ENCODE results near the gene PCDHA9.
"Not testable (repeated sequence)": the region's sequence is repeated elsewhere in the genome, so short reads cannot be mapped to it uniquely, and the experiment has no call there.

PCDHA9 gene

GRCh38 chr5:140848139-140849102 is at the start of gene PCDHA9:
TSS of gene PCDHA9 (plus strand) at chr5:140848382. CDS start at chr5:140848496, 114 bp downstream.
- not testable (repeated sequence) for DNase-seq

- DNase-seq: no peak
Measured at GRCh38 chr5:140800816-140801493, 47.2 kb upstream of the PCDHA9 start, which contains the start of gene PCDHA3. TSS of gene PCDHA3 (plus strand) at chr5:140801057.

DNA sequence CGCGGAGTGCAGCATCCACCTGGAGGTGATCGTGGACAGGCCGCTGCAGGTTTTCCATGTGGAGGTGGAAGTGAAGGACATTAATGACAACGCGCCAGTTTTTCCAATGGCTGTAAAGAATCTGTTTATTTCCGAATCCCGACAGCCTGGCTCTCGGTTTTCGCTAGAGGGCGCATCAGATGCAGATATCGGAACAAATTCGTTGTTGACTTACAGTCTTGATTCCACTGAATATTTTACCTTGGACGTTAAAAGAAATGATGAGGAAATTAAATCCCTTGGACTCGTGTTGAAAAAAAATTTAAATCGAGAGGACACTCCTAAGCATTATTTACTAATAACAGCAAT is 46.7 kb upstream of the PCDHA9 start:
- DNase-seq: no peak

GRCh38 chr5:140802381-140802780 is 45.8 kb upstream of the PCDHA9 start:
- not testable (repeated sequence) for DNase-seq

DNA sequence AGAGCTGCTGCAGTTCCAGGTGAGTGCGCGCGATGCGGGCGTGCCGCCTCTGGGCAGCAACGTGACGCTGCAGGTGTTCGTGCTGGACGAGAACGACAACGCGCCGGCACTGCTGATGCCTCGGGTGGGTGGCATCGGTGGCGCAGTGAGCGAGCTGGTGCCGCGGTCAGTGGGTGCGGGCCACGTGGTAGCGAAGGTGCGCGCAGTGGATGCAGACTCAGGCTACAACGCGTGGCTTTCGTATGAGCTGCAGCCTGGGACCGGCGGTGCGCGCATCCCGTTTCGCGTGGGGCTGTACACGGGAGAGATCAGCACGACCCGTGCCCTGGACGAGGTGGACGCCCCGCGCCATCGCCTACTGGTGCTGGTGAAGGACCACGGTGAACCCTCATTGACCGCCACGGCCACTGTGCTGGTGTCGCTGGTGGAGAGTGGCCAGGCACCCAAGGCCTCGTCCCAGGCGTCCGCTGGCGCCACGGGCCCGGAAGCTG is 45.4 kb upstream of the PCDHA9 start:
- no peak for DNase-seq

DNA sequence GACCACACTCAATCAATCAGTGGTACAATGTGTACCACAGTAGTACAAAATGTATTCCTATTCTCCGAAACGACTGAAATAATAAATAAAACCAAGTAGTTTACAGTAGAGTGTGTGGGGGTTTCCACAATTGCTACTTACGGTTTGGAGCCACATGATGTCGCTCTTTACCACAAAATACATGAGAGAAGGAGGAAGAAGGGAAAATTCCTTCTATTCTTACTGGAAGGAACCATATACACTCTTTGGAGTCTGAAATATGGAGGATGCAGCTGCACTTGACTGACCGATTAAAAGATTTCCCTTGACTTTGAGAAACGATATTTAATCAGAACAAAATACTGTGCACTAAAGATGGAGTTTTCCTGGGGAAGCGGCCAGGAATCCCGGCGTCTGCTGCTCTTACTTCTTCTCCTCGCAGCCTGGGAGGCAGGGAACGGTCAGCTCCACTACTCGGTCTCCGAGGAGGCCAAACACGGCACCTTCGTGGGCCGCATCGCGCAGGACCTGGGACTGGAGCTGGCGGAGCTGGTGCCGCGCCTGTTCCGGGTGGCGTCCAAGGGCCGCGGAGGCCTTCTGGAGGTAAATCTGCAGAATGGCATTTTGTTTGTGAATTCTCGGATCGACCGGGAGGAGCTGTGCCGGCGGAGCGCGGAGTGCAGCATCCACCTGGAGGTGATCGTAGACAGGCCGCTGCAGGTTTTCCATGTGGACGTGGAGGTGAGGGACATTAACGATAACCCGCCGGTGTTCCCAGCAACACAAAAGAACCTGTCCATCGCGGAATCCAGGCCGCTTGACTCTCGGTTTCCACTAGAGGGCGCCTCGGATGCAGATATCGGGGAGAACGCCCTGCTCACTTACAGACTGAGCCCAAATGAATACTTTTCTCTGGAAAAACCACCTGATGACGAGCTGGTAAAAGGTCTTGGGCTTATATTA is 41.1 kb upstream of the PCDHA9 start, which contains the start of gene PCDHA4:
TSS of gene PCDHA4 (plus strand) at position 235 of the 942 bp plus-strand sequence.
- DNase-seq: no peak

DNA sequence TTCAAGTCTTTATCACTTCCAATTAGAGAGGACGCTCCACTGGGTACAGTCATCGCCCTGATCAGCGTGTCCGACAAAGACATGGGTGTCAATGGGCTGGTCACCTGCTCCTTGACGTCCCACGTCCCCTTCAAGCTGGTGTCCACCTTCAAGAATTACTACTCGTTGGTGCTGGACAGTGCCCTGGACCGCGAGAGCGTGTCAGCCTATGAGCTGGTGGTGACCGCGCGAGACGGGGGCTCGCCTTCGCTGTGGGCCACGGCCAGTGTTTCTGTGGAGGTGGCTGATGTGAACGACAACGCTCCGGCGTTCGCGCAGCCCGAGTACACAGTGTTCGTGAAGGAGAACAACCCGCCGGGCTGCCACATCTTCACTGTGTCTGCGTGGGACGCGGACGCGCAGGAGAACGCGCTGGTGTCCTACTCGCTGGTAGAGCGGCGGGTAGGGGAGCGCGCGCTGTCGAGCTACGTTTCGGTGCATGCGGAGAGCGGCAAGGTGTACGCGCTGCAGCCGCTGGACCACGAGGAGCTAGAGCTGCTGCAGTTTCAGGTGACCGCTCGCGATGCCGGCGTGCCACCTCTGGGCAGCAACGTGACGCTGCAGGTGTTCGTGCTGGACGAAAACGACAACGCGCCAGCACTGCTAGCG is 39.8 kb upstream of the PCDHA9 start:
- not testable (repeated sequence) for DNase-seq

DNA sequence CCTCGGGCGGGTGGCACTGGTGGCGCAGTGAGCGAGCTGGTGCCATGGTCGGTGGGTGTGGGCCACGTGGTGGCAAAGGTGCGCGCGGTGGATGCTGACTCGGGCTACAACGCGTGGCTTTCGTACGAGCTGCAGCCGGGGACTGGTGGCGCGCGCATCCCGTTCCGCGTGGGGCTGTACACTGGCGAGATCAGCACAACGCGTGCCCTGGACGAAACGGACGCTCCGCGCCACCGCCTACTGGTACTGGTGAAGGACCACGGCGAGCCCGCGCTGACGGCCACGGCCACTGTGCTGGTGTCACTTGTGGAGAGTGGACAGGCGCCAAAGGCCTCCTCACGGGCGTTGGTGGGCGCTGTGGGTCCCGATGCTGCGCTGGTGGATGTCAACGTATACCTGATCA is 39.3 kb upstream of the PCDHA9 start:
- no peak for DNase-seq

DNA sequence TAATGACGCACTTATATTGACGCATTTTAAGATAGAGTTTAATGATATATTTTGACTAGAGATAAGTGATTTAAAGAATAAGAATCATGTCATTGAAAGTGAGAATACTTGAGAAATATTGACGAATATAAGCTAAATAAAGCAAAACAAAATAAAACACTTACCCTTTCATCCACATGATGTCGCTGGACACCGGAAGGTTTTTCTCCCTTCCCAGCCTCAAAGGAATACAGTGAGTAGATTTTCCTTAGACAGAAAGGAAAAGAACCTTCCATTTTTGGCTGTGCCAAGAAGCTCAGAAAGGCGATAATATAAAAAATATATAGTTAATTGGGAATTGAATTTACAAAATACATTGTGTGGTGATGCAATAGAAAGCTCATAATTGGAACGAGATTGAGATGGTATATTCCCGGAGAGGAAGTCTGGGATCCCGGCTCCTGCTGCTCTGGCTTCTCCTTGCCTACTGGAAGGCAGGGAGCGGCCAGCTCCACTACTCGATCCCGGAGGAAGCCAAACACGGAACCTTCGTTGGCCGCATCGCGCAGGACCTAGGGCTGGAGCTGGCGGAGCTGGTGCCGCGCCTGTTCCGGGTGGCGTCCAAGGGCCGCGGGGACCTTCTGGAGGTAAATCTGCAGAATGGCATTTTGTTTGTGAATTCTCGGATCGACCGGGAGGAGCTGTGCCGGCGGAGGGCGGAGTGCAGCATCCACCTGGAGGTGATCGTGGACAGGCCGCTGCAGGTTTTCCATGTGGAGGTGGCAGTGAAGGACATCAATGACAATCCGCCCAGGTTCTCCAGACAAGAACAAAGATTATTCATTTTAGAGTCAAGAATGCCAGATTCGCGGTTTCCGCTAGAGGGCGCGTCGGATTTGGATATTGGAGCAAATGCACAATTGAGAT is 26.6 kb upstream of the PCDHA9 start, which contains the start of gene PCDHA5:
TSS of gene PCDHA5 (plus strand) at position 239 of the 906 bp plus-strand sequence.
- no peak for DNase-seq

DNA sequence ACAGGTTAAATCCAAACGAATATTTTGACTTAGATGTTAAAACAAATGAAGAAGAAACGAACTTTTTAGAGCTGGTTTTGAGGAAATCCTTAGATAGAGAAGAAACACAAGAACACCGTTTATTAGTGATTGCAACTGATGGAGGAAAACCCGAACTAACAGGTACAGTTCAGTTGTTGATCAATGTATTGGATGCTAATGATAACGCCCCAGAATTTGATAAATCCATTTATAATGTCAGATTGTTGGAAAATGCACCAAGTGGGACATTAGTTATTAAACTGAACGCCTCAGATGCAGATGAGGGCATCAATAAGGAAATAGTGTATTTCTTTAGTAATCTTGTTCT is 25.9 kb upstream of the PCDHA9 start:
- no peak for DNase-seq

DNA sequence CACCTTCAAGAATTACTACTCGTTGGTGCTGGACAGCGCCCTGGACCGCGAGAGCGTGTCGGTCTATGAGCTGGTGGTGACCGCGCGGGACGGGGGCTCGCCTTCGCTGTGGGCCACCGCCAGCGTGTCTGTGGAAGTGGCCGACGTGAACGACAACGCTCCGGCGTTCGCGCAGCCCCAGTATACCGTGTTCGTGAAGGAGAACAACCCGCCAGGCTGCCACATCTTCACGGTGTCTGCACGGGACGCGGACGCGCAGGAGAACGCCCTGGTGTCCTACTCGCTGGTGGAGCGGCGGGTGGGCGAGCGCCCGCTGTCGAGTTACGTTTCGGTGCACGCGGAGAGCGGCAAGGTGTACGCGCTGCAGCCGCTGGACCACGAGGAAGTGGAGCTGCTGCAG is 25.2 kb upstream of the PCDHA9 start:
- DNase-seq: not testable (repeated sequence)

- no peak for DNase-seq
Measured at GRCh38 chr5:140823475-140823874, 24.7 kb upstream of the PCDHA9 start.

- DNase-seq: no peak
Measured at GRCh38 chr5:140827704-140828361, 20.3 kb upstream of the PCDHA9 start, which contains the start of gene PCDHA6. TSS of gene PCDHA6 (plus strand) at chr5:140827960. CDS start at chr5:140828092, 132 bp downstream.

DNA sequence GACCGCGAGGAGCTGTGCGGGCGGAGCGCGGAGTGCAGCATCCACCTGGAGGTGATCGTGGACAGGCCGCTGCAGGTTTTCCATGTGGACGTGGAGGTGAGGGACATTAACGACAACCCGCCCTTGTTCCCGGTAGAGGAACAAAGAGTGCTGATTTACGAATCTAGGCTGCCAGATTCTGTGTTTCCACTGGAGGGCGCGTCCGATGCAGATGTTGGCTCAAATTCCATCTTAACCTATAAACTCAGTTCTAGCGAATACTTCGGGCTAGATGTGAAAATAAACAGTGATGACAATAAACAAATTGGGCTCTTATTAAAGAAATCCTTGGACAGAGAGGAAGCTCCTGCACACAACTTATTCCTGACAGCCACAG is 19.8 kb upstream of the PCDHA9 start:
- no peak for DNase-seq

GRCh38 chr5:140829511-140830501 is 18.4 kb upstream of the PCDHA9 start:
- not testable (repeated sequence) for DNase-seq

- DNase-seq: no peak
Measured at GRCh38 chr5:140833993-140834392, 14.2 kb upstream of the PCDHA9 start, which contains the start of gene PCDHA7. TSS of gene PCDHA7 (plus strand) at chr5:140834269. CDS start at chr5:140834384, 115 bp downstream.

DNA sequence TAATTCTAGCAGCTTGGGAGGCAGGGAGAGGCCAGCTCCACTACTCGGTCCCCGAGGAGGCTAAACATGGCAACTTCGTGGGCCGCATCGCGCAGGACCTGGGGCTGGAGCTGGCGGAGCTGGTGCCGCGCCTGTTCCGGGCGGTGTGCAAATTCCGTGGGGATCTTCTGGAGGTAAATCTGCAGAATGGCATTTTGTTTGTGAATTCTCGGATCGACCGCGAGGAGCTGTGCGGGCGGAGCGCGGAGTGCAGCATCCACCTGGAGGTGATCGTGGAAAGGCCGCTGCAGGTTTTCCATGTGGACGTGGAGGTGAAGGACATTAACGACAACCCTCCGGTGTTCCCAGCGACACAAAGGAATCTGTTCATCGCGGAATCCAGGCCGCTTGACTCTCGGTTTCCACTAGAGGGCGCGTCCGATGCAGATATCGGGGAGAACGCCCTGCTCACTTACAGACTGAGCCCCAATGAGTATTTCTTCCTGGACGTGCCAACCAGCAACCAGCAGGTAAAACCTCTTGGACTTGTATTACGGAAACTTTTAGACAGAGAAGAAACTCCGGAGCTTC is 13.7 kb upstream of the PCDHA9 start:
- not testable (repeated sequence) for DNase-seq
